Parathyroid adenoma (tissue), 2 donors: ENCODE data around the gene DNMBP.
"Not testable (repeated sequence)": the region's sequence is repeated elsewhere in the genome, so short reads cannot be mapped to it uniquely, and the experiment has no call there.

Experiments
- H2AFZ ChIP-seq: fragments of 300-600 bp; sonication (generic); one replicate; pipeline ENCODE4 v1.7.0; 2017; ENCODE audit warnings: antibody characterized with exemption, mild to moderate bottlenecking
- H3K27ac ChIP-seq: fragments of 300-600 bp; sonication (generic); one replicate; pipeline ENCODE4 v1.7.0; 2017
- H3K27me3 ChIP-seq: fragments of 300-600 bp; sonication (generic); one replicate; pipeline ENCODE4 v1.7.0; 2017; ENCODE audit warnings: low read length; ENCODE audit not compliant: control insufficient read depth, insufficient read depth
- H3K36me3 ChIP-seq: fragments of 300-600 bp; sonication (generic); one replicate; pipeline ENCODE4 v1.7.0; 2017; ENCODE audit warnings: low read length; ENCODE audit not compliant: control insufficient read depth, insufficient read depth
- H3K4me1 ChIP-seq: fragments of 300-600 bp; sonication (generic); one replicate; pipeline ENCODE4 v1.7.0; 2017; ENCODE audit warnings: control low read depth
- H3K4me2 ChIP-seq: fragments of 300-600 bp; sonication (generic); one replicate; pipeline ENCODE4 v1.7.0; 2017; ENCODE audit warnings: low read length
- H3K4me3 ChIP-seq: fragments of 300-600 bp; sonication (generic); one replicate; pipeline ENCODE4 v1.7.0; 2017; ENCODE audit warnings: low read depth, low read length
- H3K79me2 ChIP-seq: fragments of 300-600 bp; sonication (generic); one replicate; pipeline ENCODE4 v1.7.0; 2017; ENCODE audit warnings: control low read depth
- H3K9ac ChIP-seq: fragments of 300-600 bp; sonication (generic); one replicate; pipeline ENCODE4 v1.7.0; 2017; ENCODE audit warnings: mild to moderate bottlenecking
- H3K9me3 ChIP-seq: fragments of 300-600 bp; sonication (generic); one replicate; pipeline ENCODE4 v1.7.0; 2017; ENCODE audit warnings: low read length; ENCODE audit not compliant: control insufficient read depth
- TF ChIP-seq, protein P1 (sequence below): fragments of 300-600 bp; sonication (generic); IDR thresholded peaks from one replicate; pipeline ENCODE4 v1.7.0; 2017; ENCODE audit warnings: antibody characterized with exemption, mild to moderate bottlenecking
- donor health status: primary hyperparathyroidism.

The DNMBP gene

DNA sequence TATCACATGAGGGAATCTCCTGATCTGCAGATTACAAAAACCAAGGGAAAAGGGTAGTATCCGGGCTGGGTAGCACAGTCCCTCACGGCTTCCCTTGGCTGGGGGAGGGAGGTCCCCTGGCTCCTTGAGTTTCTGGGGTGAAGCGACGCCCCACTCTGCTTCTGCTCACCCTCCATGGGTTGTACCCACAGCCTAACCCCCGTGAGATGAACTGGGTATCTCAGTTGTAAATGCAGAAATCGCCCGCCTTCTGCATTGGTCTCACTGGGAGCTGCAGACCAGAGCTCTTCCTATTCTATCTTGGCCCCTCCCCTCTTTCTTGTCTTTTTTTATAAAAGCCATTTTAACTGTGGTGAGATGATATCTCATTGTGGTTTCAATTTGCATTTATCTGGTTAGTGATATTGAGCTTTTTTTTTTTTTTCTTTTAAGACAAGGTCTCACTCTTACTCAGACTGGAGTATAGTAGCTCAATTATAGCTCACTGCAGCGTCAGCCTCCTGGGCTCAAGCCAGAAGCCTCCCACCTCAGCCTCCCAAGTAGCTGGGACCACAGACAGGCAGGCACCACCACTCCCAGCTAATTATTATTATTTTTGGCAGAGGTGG, 139.5 kb downstream of the DNMBP start:
- TF ChIP-seq, protein P1, sequence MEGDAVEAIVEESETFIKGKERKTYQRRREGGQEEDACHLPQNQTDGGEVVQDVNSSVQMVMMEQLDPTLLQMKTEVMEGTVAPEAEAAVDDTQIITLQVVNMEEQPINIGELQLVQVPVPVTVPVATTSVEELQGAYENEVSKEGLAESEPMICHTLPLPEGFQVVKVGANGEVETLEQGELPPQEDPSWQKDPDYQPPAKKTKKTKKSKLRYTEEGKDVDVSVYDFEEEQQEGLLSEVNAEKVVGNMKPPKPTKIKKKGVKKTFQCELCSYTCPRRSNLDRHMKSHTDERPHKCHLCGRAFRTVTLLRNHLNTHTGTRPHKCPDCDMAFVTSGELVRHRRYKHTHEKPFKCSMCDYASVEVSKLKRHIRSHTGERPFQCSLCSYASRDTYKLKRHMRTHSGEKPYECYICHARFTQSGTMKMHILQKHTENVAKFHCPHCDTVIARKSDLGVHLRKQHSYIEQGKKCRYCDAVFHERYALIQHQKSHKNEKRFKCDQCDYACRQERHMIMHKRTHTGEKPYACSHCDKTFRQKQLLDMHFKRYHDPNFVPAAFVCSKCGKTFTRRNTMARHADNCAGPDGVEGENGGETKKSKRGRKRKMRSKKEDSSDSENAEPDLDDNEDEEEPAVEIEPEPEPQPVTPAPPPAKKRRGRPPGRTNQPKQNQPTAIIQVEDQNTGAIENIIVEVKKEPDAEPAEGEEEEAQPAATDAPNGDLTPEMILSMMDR, result no peak
- Histone ChIP-seq H3K36me3 (no peaks in the 10 kb centered on the region), H3K9ac (no peak overlapping the region), H3K4me2 (peak overlapping the region; percentile 16), H3K9me3 (no peaks in the 10 kb centered on the region), H3K79me2 (no peaks in the 10 kb centered on the region), H2AFZ (peak overlapping the region; percentile 59), H3K27me3 (no peaks in the 10 kb centered on the region), H3K4me3 (peak overlapping the region; percentile 1), H3K27ac (peak overlapping the region; percentile 83), H3K4me1 (peaks cover 68% of the 10 kb centered on the region)

DNA sequence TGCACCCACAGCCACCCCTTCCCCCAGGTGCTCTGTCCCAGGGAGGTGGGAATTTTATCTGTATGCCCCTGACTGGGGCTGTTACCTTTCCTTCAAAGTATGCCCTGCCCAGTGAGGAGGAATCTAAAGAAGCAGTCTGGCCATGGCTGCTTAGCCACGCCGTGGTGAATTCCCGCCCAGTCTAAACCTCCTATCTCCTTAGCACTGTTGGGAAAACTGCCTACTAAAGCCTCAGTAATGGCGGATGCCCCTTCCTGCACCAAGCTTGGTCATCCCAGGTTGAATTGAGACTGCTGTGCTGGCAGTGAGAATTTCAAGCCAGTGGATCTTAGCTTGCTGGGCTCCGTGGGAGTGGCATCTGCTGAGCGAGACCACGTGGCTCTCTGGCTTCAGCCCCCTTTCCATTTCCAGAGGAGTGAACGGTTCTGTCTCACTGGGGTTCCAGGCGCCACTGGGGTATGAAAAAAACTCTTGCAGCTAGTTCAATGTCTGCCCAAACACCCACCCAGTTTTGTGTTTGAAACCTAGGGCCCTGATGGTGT, 140.1 kb downstream of the DNMBP start:
- Histone ChIP-seq H3K4me2 (peak overlapping the region; percentile 16), H3K27ac (peak overlapping the region; percentile 83), H3K9ac (no peak overlapping the region), H3K36me3 (no peaks in the 10 kb centered on the region), H3K9me3 (no peaks in the 10 kb centered on the region), H3K4me3 (peak overlapping the region; percentile 1), H2AFZ (peak overlapping the region; percentile 59), H3K27me3 (no peaks in the 10 kb centered on the region), H3K79me2 (no peaks in the 10 kb centered on the region), H3K4me1 (peaks cover 62% of the 10 kb centered on the region)
- TF ChIP-seq, protein P1, result no peak

DNA sequence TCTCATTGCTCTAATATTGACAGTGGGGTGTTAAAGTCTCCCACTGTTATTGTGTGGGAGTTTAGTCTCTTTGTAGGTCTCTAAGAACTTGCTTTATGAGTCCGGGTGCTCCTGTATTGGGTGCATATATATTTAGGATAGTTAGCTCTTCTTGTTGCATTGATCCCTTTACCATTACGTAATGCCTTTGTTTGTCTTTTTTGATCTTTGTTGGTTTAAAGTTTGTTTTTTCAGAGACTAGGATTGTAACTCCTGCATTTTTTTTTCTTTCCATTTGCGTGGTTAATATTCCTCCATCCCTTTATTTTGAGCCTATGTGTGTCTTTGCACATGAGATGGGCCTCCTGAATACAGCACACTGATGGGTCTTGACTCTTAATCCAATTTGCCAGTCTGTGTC, 142.5 kb downstream of the DNMBP start:
- not testable (repeated sequence) for H3K79me2 ChIP-seq, H3K36me3 ChIP-seq, H3K9me3 ChIP-seq, H3K27me3 ChIP-seq, H3K4me3 ChIP-seq, H3K4me2 ChIP-seq, H3K27ac ChIP-seq, H3K9ac ChIP-seq, H2AFZ ChIP-seq
- H3K4me1 ChIP-seq, result peaks cover 39% of the 10 kb centered on the region

DNA sequence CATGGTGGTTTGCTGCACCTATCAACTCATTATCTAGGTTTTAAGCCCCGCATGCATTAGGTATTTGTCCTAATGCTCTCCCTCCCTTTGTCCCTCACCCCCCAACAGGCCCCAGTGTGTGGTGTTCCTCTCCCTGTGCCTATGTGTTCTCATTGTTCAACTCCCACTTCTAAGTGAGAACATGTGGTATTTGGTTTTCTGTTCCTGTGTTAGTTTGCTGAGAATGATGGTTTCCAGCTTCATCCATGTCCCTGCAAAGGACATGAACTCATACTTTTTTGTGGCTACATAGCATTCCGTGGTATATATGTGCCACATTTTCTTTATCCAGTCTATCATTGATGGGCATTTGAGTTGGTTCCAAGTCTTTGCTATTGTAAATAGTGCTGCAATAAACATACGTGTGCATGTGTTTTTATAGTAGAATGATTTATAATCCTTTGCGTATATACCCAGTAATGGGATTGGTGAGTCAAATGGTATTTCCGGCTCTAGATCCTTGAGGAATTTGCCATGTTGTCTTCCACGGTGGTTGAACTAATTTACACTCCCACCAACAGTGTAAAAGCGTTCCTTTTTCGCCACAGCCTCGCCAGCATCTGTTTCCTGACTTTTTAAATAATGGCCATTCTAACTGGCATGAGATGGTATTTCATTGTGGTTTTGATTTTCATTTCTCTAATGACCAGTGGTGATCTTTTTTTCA, 146.1 kb downstream of the DNMBP start:
- H3K9me3 ChIP-seq, H3K9ac ChIP-seq, H3K27ac ChIP-seq, H3K4me3 ChIP-seq, H2AFZ ChIP-seq, H3K79me2 ChIP-seq, H3K36me3 ChIP-seq, H3K4me2 ChIP-seq, H3K27me3 ChIP-seq: not testable (repeated sequence)
- peaks cover 16% of the 10 kb centered on the region for H3K4me1 ChIP-seq

DNA sequence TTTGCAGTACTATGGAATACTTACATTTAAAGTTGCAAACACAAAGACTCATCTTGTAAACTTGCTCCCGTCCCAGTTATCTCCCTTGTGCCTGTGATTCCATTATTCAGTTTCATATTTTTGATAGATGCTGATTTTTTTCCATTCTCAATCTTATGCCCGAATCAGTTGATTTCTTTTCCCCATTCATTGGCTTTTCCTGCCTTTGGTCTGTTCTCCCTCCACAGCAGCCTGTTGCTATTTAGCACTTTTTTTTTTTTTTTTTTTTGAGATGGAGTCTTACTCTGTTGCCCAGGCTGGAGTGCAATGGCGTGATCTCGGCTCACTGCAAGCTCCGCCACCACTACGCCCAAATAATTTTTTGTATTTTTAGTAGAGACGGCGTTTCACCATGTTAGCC, 149.3 kb downstream of the DNMBP start:
- H3K4me2 ChIP-seq, result no peak overlapping the region
- H3K27ac ChIP-seq, result no peak overlapping the region
- TF ChIP-seq, protein P1, result no peak
- no peaks in the 10 kb centered on the region for H3K27me3 ChIP-seq
- no peaks in the 10 kb centered on the region for H3K36me3 ChIP-seq
- no peak overlapping the region for H3K4me3 ChIP-seq
- no peaks in the 10 kb centered on the region for H3K9me3 ChIP-seq
- peaks cover 11% of the 10 kb centered on the region for H3K4me1 ChIP-seq
- H3K79me2 ChIP-seq, result no peaks in the 10 kb centered on the region
- no peak overlapping the region for H3K9ac ChIP-seq
- no peak overlapping the region for H2AFZ ChIP-seq
